ENCODE results near the gene NCAPH2.

Gene NCAPH2

DNA sequence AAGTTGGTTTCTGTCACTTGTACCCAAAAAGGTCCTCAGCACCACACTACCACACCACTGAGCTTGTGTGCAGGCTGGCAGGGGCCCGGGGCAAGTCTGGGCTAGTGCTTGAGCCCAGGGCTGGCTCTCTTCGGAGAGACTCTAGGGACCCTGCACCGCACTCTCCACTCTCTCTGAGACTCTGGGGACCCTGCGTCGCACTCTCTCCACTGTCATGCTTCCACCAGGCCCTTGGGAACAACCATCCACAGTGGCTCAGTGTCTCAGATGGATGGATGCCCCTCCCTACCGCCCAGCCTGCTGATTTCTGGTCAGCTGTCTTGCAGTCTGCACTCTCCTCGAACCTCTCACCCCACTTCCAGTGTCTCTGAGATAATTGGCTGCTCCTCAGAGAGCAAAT is 31.2 kb upstream of the NCAPH2 start:
- H3K27me3 ChIP-seq (replicated peaks; ENCODE audit: control insufficient read depth, insufficient read depth, low read length), result peaks cover 10% of the 10 kb centered on the region
- H3K9me3 ChIP-seq (ENCODE audit: control insufficient read depth, low read length), result no peaks in the 10 kb centered on the region
- H3K36me3 ChIP-seq (ENCODE audit: control insufficient read depth, insufficient read depth, low read length, severe bottlenecking), result no peaks in the 10 kb centered on the region
- no peak for DNase-seq (ENCODE audit: low read depth)
- H3K9ac ChIP-seq (ENCODE audit: low read length), result no peak overlapping the region
- H3K4me1 ChIP-seq (ENCODE audit: control insufficient read depth, insufficient read depth, low read length), result peaks cover 14% of the 10 kb centered on the region
- H3K4me3 ChIP-seq (ENCODE audit: low read length), result no peak overlapping the region

DNA sequence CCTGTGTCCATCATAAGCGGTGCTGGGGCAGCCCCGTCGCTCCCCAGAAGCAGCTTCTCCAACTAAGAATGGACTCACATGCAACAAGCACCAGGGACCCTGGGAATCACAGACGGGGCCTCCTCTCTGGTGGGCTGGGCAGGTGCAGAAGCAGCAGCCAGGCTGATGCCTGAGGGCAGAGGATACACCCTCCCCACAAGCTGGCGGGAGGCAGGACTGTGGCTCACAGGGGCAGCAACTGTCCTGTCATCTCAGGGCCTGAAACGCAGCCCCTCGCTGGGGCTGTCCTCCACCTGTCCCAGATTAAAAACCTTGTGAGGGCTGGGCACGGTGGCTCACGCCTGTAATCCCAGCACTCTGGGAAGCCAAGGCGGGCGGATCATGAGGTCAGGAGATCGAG is 30.1 kb upstream of the NCAPH2 start:
- Histone ChIP-seq H3K36me3 (ENCODE audit: control insufficient read depth, insufficient read depth, low read length, severe bottlenecking) (no peaks in the 10 kb centered on the region), H3K27me3 (replicated peaks; ENCODE audit: control insufficient read depth, insufficient read depth, low read length) (peaks cover 10% of the 10 kb centered on the region), H3K9ac (ENCODE audit: low read length) (no peak overlapping the region), H3K9me3 (ENCODE audit: control insufficient read depth, low read length) (no peaks in the 10 kb centered on the region), H3K4me3 (ENCODE audit: low read length) (no peak overlapping the region), H3K4me1 (ENCODE audit: control insufficient read depth, insufficient read depth, low read length) (peaks cover 13% of the 10 kb centered on the region)
- no peak for DNase-seq (ENCODE audit: low read depth)

DNA sequence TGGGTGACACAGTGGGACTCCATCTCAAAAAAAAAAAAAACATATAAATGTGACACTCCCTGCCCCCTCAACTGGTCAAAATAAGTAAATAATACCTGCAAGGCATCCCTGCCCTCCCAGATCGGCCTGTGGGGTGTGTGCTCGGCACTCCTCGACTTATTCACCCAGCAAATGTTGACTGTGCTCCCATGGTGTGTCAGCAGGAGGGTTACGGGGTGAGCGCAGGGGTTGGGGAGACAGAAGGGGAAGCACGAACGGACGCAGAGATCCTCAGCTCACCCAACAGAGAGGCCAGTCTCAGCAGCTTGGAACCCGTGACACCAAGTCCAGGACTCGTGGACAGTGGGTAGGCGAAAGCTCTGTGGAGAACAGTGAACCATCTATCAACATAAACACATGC is 28.3 kb upstream of the NCAPH2 start:
- Histone ChIP-seq H3K9me3 (ENCODE audit: control insufficient read depth, low read length) (no peaks in the 10 kb centered on the region), H3K27me3 (replicated peaks; ENCODE audit: control insufficient read depth, insufficient read depth, low read length) (peaks cover 10% of the 10 kb centered on the region)

DNA sequence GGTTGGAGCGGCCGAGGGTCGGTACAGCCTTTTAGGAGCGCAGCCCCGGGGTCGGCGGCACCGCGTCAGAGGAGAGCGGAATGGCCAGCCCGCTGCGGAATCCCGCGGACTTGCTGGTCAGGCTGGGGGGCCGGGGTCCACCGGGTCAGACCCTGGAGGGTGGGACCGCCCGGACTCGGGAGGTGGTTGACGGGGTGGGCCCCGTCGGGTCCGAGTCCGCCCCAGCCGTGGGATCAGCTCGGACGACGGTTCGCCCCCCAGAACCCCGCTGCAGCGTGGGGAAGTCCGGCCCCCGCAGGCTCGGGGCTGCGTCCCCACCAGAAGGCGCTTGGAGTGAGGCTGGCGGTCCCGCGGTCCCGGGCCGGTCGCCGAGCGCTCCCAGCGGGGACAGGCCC is 27.0 kb upstream of the NCAPH2 start:
- Histone ChIP-seq H3K9me3 (ENCODE audit: control insufficient read depth, low read length) (no peaks in the 10 kb centered on the region), H3K36me3 (ENCODE audit: control insufficient read depth, insufficient read depth, low read length, severe bottlenecking) (no peaks in the 10 kb centered on the region), H3K9ac (ENCODE audit: low read length) (peak overlapping the region; percentile 85), H3K4me1 (ENCODE audit: control insufficient read depth, insufficient read depth, low read length) (no peaks in the 10 kb centered on the region), H3K4me3 (ENCODE audit: low read length) (peak overlapping the region; percentile 82), H3K27me3 (replicated peaks; ENCODE audit: control insufficient read depth, insufficient read depth, low read length) (peaks cover 10% of the 10 kb centered on the region)
- no peak for DNase-seq (ENCODE audit: low read depth)

More for the DNA sequence above, 28.3 kb upstream of the NCAPH2 start:
- no peak for DNase-seq (ENCODE audit: low read depth)
- H3K4me3 ChIP-seq (ENCODE audit: low read length), result no peak overlapping the region
- H3K9ac ChIP-seq (ENCODE audit: low read length), result no peak overlapping the region
- H3K4me1 ChIP-seq (ENCODE audit: control insufficient read depth, insufficient read depth, low read length), result peaks cover 3% of the 10 kb centered on the region
- H3K36me3 ChIP-seq (ENCODE audit: control insufficient read depth, insufficient read depth, low read length, severe bottlenecking), result no peaks in the 10 kb centered on the region

DNA sequence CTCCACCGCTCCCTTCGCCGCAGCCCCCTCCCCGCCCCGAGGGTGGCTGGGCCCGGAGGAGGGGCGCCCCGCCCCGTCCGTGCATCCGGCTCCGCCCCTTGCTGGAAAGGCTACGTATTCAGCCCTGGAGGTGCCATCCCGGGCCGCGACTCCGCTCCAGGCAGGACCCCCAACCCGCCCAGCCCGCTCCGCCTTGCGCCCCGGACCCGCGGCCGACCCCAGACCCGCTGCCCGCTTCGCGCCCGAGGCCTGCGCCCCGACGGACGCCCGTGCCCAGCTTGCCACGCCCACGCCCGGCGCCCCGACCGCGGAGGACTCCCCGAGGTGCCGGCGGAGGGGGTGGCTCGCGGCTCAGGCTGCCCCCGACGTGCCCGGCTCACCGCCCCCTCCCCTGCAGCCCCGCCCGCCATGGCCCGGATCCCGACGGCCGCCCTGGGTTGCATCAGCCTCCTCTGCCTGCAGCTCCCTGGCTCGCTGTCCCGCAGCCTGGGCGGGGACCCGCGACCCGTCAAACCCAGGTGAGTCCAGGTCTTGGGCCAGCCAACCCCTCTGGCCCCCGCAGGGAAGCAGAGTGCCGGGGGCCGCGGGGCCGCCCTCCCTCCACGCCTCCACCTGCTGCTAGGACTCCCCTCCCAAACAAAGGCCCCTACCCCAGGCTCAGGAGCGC is 26.5 kb upstream of the NCAPH2 start, which contains the start of gene ADM2:
TSS of gene ADM2 (plus strand) at position 104 of the 667 bp plus-strand sequence. CDS start at position 409, 305 bp downstream.
- H3K9ac ChIP-seq (ENCODE audit: low read length), result peak within 1 kb of the TSS; percentile 85
- peak within 1 kb of the TSS; percentile 82 for H3K4me3 ChIP-seq (ENCODE audit: low read length)
- peak; percentile 73 for DNase-seq (ENCODE audit: low read depth)
- H3K9me3 ChIP-seq (ENCODE audit: control insufficient read depth, low read length), result no peaks in the 10 kb centered on the region
- no peaks in the 10 kb centered on the region for H3K36me3 ChIP-seq (ENCODE audit: control insufficient read depth, insufficient read depth, low read length, severe bottlenecking)
- H3K4me1 ChIP-seq (ENCODE audit: control insufficient read depth, insufficient read depth, low read length), result no peaks in the 10 kb centered on the region
- H3K27me3 ChIP-seq (replicated peaks; ENCODE audit: control insufficient read depth, insufficient read depth, low read length), result peaks cover 10% of the 10 kb centered on the region

DNA sequence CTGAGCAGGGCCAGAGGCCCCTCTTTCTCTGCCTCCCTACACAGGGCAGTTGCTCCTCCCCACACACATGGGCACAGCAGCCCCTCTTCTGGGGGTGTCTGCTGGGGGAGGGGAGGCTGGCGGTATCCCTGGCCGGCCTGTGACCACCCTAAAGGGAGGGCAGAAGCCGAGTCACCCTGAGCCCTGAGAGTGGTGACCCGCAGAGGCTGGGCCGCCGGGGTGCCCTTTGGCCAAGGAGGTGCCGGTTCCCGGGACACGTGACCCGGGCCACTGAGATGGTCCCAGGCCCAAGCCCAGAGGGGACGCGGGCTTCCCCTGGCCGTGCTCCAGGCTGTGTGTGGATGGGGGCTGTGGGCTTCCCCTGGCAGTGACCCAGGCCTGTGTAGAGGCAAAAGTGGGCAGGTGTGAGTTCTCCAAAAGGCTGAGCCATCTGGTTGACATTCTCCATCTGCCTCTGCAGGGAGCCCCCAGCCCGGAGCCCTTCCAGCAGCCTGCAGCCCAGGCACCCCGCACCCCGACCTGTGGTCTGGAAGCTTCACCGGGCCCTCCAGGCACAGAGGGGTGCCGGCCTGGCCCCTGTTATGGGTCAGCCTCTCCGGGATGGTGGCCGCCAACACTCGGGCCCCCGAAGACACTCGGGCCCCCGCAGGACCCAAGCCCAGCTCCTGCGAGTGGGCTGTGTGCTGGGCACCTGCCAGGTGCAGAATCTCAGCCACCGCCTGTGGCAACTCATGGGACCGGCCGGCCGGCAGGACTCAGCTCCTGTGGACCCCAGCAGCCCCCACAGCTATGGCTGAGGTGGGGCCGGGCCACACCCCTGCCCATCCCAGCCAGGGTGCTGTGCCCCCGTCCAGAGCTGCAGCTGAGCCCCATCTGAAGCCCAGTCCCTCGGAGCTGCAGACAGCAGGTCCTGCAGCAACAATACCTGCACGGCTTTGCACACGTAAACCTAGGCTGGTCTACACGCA is 25.6 kb upstream of the NCAPH2 start:
- peak overlapping the region; percentile 82 for H3K4me3 ChIP-seq (ENCODE audit: low read length)
- H3K4me1 ChIP-seq (ENCODE audit: control insufficient read depth, insufficient read depth, low read length), result no peaks in the 10 kb centered on the region
- DNase-seq (ENCODE audit: low read depth), result no peak
- no peaks in the 10 kb centered on the region for H3K9me3 ChIP-seq (ENCODE audit: control insufficient read depth, low read length)
- peak overlapping the region; percentile 85 for H3K9ac ChIP-seq (ENCODE audit: low read length)
- H3K27me3 ChIP-seq (replicated peaks; ENCODE audit: control insufficient read depth, insufficient read depth, low read length), result peaks cover 10% of the 10 kb centered on the region
- H3K36me3 ChIP-seq (ENCODE audit: control insufficient read depth, insufficient read depth, low read length, severe bottlenecking), result no peaks in the 10 kb centered on the region

DNA sequence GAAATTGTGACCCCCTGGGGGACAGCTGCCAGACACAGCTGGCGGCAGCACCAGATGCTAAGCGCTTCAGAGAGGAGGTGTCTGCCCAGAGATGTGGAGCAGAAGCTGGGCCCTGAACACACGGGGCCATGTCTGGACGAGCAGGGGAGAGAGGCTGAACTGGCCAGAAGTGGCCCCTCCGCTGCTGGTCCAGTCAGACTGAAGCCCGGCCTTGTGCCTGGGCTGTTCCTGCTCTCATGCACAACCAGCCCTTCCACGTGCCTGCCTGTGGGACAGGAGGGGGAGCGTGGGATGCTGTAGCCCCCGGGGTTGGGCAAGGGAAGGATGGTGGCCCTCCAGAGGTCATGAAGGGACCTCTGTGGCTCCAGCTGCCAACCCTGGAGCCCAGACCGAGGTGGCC is 24.9 kb upstream of the NCAPH2 start:
- Histone ChIP-seq H3K9ac (ENCODE audit: low read length) (no peak overlapping the region), H3K4me3 (ENCODE audit: low read length) (no peak overlapping the region), H3K4me1 (ENCODE audit: control insufficient read depth, insufficient read depth, low read length) (no peaks in the 10 kb centered on the region), H3K9me3 (ENCODE audit: control insufficient read depth, low read length) (no peaks in the 10 kb centered on the region), H3K36me3 (ENCODE audit: control insufficient read depth, insufficient read depth, low read length, severe bottlenecking) (no peaks in the 10 kb centered on the region), H3K27me3 (replicated peaks; ENCODE audit: control insufficient read depth, insufficient read depth, low read length) (peaks cover 10% of the 10 kb centered on the region)
- DNase-seq (ENCODE audit: low read depth), result no peak

DNA sequence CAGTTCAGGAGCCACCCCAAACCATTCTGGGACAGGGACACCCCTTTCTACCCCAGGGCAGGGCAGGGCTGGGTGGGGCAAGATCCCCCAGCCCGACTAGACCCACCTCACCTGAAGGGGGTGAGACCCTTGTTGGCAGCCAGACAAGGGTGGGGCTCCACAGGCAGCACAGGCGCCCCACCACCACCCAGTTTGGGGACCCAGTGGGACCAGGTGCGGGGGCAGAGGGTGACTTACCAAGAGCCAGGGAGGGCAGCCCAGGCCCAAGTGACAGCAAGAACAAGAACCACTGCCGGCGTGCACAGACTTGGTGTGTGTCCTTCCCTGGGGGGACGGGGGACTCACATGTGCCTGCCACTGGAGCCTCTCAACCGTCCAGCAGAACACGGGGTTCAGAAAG is 24.5 kb upstream of the NCAPH2 start:
- no peak for DNase-seq (ENCODE audit: low read depth)
- Histone ChIP-seq H3K9me3 (ENCODE audit: control insufficient read depth, low read length) (no peaks in the 10 kb centered on the region), H3K27me3 (replicated peaks; ENCODE audit: control insufficient read depth, insufficient read depth, low read length) (peaks cover 10% of the 10 kb centered on the region), H3K4me1 (ENCODE audit: control insufficient read depth, insufficient read depth, low read length) (no peaks in the 10 kb centered on the region), H3K9ac (ENCODE audit: low read length) (no peak overlapping the region), H3K36me3 (ENCODE audit: control insufficient read depth, insufficient read depth, low read length, severe bottlenecking) (no peaks in the 10 kb centered on the region), H3K4me3 (ENCODE audit: low read length) (no peak overlapping the region)

DNA sequence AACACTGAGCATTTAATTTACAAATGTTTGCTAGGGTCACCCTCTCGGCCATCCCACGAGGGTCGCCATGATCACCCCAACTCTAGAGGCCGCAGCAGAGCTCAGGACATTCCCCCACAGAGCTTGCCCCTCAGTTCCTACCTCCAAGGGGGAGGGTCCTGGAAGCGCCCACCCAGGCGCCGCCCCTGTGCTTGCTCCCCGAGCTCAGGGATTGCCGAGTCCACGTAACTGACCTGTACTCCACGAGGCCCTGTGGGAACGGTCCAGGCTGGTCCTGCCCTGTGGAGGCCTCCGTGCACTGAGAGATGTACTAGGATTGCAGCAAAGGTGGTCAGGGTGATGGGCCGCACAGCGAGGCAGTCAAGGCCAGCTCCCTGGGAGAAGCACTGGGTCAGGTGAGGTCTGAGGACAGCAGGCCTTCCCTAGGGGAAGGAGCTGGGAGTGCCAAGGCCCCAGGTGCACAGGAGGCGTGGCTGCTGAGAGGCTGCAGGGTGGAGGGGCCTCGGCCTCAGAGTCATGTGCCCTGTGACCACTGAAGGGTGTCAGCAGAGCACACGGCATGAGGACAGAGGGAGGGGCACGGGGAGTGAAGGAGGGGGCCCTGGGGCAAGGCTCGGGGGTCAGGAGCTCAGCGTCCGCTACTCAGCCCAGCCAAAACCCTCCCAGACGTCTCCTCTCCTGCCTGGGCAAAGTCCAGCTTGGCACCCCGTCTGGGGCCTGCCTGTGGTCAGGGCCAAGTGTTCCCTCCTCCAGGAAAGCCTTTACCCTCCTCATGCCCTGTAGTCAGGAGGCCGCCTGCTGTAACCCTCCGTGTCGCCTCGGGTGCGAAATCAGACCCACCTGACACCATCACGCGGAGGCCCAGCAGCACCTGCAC is 23.8 kb upstream of the NCAPH2 start:
- Histone ChIP-seq H3K4me1 (ENCODE audit: control insufficient read depth, insufficient read depth, low read length) (no peaks in the 10 kb centered on the region), H3K9me3 (ENCODE audit: control insufficient read depth, low read length) (no peaks in the 10 kb centered on the region), H3K36me3 (ENCODE audit: control insufficient read depth, insufficient read depth, low read length, severe bottlenecking) (no peaks in the 10 kb centered on the region), H3K4me3 (ENCODE audit: low read length) (no peak overlapping the region), H3K27me3 (replicated peaks; ENCODE audit: control insufficient read depth, insufficient read depth, low read length) (peaks cover 10% of the 10 kb centered on the region), H3K9ac (ENCODE audit: low read length) (no peak overlapping the region)
- DNase-seq (ENCODE audit: low read depth), result no peak

DNA sequence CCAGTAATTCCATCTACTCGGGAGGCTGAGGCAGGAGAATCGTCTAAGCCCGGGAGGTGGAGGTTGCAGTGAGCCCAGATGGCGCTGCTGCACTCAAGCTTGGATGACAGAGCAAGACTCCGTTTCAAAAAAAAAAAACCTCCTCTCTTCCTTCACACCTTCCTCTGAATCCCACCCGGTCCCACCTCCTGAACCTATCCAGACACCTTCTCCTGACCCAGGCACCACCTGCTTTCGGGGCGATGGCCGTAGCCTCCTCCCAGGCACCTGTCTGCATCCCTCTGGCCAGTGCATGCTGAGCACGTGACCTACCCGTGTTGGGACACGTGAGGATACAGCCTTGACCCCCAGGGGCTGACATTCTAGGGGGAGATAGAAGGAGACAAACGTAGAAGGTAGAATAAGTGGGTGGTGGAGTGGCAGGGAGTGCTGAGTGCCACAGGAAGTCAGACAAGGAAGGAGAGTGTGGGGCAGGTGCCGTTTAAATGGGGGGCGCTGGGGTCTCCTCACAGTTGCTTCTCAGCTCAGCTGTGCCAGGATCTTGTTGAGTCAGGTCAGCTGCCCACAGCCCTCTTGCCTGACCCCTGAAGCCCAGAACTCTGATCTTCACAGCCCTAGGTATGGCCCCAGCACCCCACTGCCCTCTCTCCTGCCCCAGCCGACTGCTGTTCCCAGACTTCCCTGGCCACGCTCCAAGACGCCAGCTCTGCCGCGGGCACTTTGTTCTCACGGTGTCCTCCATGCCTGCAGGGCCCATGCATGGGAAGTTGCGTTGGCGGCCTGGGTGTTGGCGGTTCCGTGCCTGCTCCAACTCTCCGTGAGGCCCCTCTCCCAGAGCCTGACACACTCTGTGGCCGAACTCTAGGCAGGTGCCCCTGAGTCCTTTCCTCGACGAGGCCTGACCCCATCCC is 22.5 kb upstream of the NCAPH2 start:
- Histone ChIP-seq H3K9ac (ENCODE audit: low read length) (no peak overlapping the region), H3K36me3 (ENCODE audit: control insufficient read depth, insufficient read depth, low read length, severe bottlenecking) (no peaks in the 10 kb centered on the region), H3K4me1 (ENCODE audit: control insufficient read depth, insufficient read depth, low read length) (no peaks in the 10 kb centered on the region), H3K27me3 (replicated peaks; ENCODE audit: control insufficient read depth, insufficient read depth, low read length) (peaks cover under 1% of the 10 kb centered on the region), H3K4me3 (ENCODE audit: low read length) (no peak overlapping the region), H3K9me3 (ENCODE audit: control insufficient read depth, low read length) (no peaks in the 10 kb centered on the region)
- no peak for DNase-seq (ENCODE audit: low read depth)
